Activated naive CD4-positive, alpha-beta T cell (primary cell): ENCODE results near the gene SPSB1.

Experiments
- DNase-seq, 4 experiments: peaks; one replicate each; lab custom pipeline; 2025; lab: John Stamatoyannopoulos, UW

The SPSB1 gene

GRCh38 chr1:9300573-9300972 is 7.9 kb downstream of the SPSB1 start:
- no peak for DNase-seq

- no peak for DNase-seq
Measured at GRCh38 chr1:9302745-9303524, 10.2 kb downstream of the SPSB1 start.

GRCh38 chr1:9303916-9304315 is 11.2 kb downstream of the SPSB1 start:
- DNase-seq = no peak

- DNase-seq = no peak
Measured at GRCh38 chr1:9305216-9305615, 12.5 kb downstream of the SPSB1 start.

GRCh38 chr1:9306006-9306405 is 13.3 kb downstream of the SPSB1 start:
- no peak for DNase-seq

- DNase-seq = no peak
Measured at GRCh38 chr1:9307303-9307702, 14.6 kb downstream of the SPSB1 start.

- no peak for DNase-seq
Measured at GRCh38 chr1:9308236-9308785, 15.6 kb downstream of the SPSB1 start.

GRCh38 chr1:9309080-9309479 is 16.4 kb downstream of the SPSB1 start:
- DNase-seq = no peak

- DNase-seq = no peak
Measured at GRCh38 chr1:9309991-9310390, 17.3 kb downstream of the SPSB1 start.

GRCh38 chr1:9311029-9311428 is 18.3 kb downstream of the SPSB1 start:
- no peak for DNase-seq

GRCh38 chr1:9311479-9311878 is 18.8 kb downstream of the SPSB1 start:
- DNase-seq = no peak

- no peak for DNase-seq
Measured at GRCh38 chr1:9312168-9312720, 19.6 kb downstream of the SPSB1 start.

GRCh38 chr1:9313576-9313975 is 20.9 kb downstream of the SPSB1 start:
- no peak for DNase-seq

- no peak for DNase-seq
Measured at GRCh38 chr1:9314111-9314510, 21.4 kb downstream of the SPSB1 start.

GRCh38 chr1:9314711-9315379 is 22.2 kb downstream of the SPSB1 start:
- no peak for DNase-seq

GRCh38 chr1:9315411-9316079 is 22.9 kb downstream of the SPSB1 start:
- no peak for DNase-seq

- DNase-seq = no peak
Measured at GRCh38 chr1:9316080-9316444, 23.4 kb downstream of the SPSB1 start.

- DNase-seq = no peak
Measured at GRCh38 chr1:9316512-9316911, 23.8 kb downstream of the SPSB1 start.

- no peak for DNase-seq
Measured at GRCh38 chr1:9317072-9317471, 24.4 kb downstream of the SPSB1 start.

- DNase-seq = no peak
Measured at GRCh38 chr1:9317591-9318417, 25.1 kb downstream of the SPSB1 start.

- DNase-seq = no peak
Measured at GRCh38 chr1:9319208-9319788, 26.6 kb downstream of the SPSB1 start.
